ENCODE data around the gene HOXD4. TPM values are rescaled to one million over a fixed set of nuclear protein-coding genes. Genes with fewer than 3 reads are reported as not detected.

Gene HOXD4
- 10 to 100 TPM in 1 of 4 donors, 1 to 10 TPM in 3; 1.0 to 14.2 (median 1.9) TPM for total RNA-seq

DNA sequence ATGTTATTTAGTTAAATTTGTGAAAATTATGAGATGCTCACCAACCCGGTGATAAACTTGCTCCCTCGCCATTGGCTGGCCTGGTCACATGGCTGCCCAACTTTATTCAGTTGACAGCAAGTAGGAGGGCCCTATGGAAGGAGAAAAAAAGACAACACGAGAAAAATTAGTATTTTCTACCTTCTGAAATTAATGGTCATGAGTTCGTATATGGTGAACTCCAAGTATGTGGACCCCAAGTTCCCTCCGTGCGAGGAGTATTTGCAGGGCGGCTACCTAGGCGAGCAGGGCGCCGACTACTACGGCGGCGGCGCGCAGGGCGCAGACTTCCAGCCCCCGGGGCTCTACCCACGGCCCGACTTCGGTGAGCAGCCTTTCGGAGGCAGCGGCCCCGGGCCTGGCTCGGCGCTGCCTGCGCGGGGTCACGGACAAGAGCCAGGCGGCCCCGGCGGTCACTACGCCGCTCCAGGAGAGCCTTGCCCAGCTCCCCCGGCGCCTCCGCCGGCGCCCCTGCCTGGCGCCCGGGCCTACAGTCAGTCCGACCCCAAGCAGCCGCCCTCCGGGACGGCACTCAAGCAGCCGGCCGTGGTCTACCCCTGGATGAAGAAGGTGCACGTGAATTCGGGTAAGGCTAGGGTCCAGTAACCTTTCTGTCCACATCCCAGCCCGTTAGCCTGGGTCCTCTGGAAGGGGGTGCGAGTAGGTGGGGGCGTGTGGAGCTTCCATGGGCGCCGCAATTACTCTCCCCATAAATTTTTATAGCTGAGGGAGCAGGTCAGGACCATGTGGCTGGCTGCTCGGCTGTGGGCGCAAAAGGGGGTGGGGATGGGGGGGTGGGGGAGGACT is at the start of gene HOXD4:
Gene HOXD4, plus strand, starts transcription at position 109 of the 846 bp plus-strand sequence. Its CDS starts 84 bp downstream, at position 193.
- no peak for DNase-seq (ENCODE audit: low spot score)
- TF ChIP-seq, protein P1, sequence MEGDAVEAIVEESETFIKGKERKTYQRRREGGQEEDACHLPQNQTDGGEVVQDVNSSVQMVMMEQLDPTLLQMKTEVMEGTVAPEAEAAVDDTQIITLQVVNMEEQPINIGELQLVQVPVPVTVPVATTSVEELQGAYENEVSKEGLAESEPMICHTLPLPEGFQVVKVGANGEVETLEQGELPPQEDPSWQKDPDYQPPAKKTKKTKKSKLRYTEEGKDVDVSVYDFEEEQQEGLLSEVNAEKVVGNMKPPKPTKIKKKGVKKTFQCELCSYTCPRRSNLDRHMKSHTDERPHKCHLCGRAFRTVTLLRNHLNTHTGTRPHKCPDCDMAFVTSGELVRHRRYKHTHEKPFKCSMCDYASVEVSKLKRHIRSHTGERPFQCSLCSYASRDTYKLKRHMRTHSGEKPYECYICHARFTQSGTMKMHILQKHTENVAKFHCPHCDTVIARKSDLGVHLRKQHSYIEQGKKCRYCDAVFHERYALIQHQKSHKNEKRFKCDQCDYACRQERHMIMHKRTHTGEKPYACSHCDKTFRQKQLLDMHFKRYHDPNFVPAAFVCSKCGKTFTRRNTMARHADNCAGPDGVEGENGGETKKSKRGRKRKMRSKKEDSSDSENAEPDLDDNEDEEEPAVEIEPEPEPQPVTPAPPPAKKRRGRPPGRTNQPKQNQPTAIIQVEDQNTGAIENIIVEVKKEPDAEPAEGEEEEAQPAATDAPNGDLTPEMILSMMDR (IDR thresholded peaks at IDR 0.05): no peak
- ATAC-seq (ENCODE audit: low FRiP score): no peak

DNA sequence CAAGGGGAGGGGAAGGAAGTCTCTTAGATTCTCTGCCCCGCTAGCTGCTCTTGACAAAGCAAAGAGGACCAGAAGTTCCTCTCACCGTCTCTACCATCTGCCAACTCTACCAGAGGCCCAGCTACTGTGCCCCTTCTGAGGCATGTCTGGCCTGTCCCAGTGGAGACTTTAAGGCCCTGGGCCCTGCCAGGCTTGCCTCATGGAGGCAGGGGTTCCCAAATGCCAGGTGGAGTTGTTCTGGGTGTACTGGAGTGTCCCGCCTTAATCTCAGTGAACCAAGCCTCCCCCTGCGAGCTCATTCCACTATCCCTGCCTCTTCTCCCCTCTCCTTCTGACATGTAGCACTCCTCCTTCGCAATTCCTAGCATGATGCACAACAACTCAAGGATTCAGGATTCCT is 49.5 kb upstream of the HOXD4 start:
- TF ChIP-seq, protein P1 (IDR thresholded peaks at IDR 0.05): no peak
- DNase-seq (ENCODE audit: low spot score) (no peak), ATAC-seq (ENCODE audit: low FRiP score) (no peak)

DNA sequence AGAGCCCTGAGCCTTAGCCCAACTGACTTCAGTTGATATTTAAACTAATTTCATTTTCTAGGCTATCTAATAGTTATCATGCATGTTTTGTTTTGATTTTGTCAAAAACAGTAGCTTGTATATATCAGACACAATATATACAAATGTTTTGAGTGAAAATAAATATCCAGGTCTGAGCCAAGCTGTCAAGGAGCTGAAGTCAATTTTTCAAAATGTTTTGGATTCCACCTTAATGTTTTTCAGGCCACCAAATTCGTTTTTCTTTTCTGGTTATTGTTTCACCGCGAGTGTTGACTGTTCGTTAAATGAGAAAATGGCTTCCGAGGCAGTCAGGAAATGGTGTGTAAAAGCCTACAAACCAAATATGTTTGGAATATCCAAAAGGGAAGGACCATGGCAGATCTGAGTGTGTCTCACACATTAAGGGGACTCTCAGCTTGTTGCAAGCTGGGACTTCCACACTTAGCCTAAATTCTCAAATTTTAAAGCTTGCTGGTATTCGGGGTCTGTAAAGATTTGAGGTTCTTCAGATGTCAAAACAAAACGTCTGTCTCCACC is 49.0 kb upstream of the HOXD4 start:
- TF ChIP-seq, protein P1 (IDR thresholded peaks at IDR 0.05): no peak
- ATAC-seq (ENCODE audit: low FRiP score) (no peak), DNase-seq (ENCODE audit: low spot score) (no peak)

DNA sequence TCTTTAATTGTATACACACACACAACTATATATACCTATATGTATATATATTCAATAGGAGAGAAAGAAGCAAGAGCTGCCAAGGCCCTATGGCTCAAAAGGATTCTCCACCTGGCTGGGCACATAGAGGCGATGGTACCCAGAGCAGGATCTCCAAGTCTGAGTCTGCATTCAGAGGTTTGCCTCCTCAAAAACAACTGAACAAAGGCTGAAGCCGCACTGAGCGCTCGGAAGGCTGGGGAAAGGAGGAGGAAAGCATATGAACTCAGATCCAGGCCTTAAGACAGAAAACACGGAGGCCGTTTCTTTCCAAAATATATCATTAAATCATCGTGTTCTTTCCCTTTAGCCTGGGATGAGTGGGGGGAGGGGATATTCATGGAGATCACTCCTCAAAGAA is 48.2 kb upstream of the HOXD4 start:
- ATAC-seq (ENCODE audit: low FRiP score): no peak
- TF ChIP-seq, protein P1 (IDR thresholded peaks at IDR 0.05): no peak
- no peak for DNase-seq (ENCODE audit: low spot score)

DNA sequence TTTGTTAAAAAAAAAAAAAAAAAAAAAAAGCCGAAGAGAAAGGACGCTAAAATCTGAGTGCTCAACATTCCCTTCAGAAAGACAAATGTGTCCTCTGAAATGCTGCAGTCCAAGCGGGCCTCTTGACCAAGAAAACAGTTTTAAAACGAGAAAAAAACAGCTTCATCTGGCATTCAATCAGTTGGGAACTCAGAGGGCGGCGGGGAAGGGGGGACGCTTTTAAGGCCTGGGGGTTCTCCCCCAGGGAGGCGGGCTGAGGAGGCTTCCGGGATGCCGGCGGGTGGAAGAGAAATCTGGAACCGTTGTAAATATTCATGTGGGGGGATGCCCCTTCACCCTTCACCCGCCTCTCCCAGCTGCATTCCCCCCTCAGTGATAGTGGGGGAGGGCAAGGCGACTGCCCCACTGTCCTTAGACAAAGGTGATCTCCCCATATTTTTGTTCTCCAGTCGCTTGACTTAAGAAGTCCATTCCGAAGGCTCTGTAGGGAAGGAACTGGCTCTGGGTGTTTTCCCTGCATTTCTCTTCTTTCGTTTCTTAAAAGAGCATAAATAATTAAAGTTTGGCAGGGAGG is 47.5 kb upstream of the HOXD4 start:
- no peak for DNase-seq (ENCODE audit: low spot score)
- ATAC-seq (ENCODE audit: low FRiP score): no peak
- TF ChIP-seq, protein P1 (IDR thresholded peaks at IDR 0.05): no peak

DNA sequence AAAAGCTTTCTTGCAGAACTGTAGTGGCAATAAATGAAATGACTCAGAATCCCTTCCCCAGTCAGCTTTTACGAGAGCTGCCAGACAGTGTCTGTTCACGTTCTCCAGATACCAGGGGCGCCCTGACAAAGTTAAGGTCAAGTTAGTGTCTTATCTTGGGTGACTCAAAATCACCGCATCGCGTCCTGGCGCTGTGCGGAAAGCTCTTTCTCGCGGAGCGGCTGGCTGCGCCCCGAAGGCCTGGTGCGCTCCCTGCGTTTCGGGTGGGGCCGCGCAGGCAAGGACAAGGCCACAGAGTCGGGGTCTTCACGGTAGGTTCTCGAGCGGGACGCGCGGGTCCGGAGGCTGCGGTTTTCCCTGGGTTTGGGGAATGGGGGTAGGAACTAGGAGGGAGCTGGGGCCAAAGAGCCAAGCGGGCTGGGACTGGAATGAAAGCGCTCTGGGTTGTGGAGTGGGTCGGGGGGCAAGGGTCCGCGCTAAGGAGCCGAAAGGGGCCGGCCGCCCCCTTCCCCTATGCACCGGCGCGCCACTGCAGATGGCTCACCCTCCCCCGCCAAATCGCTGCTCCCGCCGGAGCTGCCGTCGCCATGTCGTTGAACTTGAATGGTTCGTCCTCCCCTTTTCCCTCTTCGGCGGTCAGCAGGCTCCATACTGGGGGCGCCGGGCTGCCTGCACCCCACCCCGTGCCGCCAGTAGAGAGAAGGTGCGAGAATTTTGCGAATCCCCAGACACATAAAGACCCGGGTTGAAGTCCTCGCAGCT is 46.9 kb upstream of the HOXD4 start:
- DNase-seq (ENCODE audit: low spot score): no peak
- ATAC-seq (ENCODE audit: low FRiP score): no peak
- TF ChIP-seq, protein P1 (IDR thresholded peaks at IDR 0.05): no peak

Measured in omental fat pad (tissue), 4 donors.